ENCODE data around the gene POLE. TPM values are rescaled to one million over a fixed set of nuclear protein-coding genes. Genes with fewer than 3 reads are reported as not detected.
A peak's percentile ranks its signal among the peaks of the same experiment; 100 is the strongest.

The POLE gene
- total RNA-seq, 1 experiment from 2014 or later: 144 TPM

GRCh38 chr12:132687211-132688164, at the start of gene POLE, which contains the start of gene PXMP2 (continued):
- TF ChIP-seq ATF6 (CRISPR knock-in tag; IDR thresholded peaks at IDR 0.05): no peak
- peak; percentile 37; the same call in 1 of the 2 replicates for TF ChIP-seq FOXP4 (CRISPR knock-in tag; IDR thresholded peaks at IDR 0.05)
- no peak for TF ChIP-seq ZNF263 (CRISPR knock-in tag; IDR thresholded peaks at IDR 0.05; ENCODE audit: low read depth)
- peak; percentile 45; the same call in 1 of the 2 replicates for TF ChIP-seq GABPB1 (CRISPR knock-in tag; IDR thresholded peaks at IDR 0.05)
- no peak for TF ChIP-seq ZNF512 (CRISPR knock-in tag; IDR thresholded peaks at IDR 0.05; ENCODE audit: borderline replicate concordance)
- no peak for TF ChIP-seq AFF4 (CRISPR knock-in tag; IDR thresholded peaks at IDR 0.05; ENCODE audit: borderline replicate concordance)
- peak; percentile 68 for TF ChIP-seq TEAD1 (CRISPR knock-in tag; IDR thresholded peaks at IDR 0.05)
- TF ChIP-seq E2F5 (CRISPR knock-in tag; IDR thresholded peaks at IDR 0.05): peak; percentile 99
- no peak for TF ChIP-seq ZNF232 (CRISPR knock-in tag; IDR thresholded peaks at IDR 0.05)
- TF ChIP-seq MYBL2 (CRISPR knock-in tag; IDR thresholded peaks at IDR 0.05): 0 out of 2 replicates have a peak, but pooled peaks have one; percentile 32
- TF ChIP-seq NR1H2 (CRISPR knock-in tag; IDR thresholded peaks at IDR 0.05): no peak; the same call in 1 of the 2 replicates
- TF ChIP-seq SMAD4 (CRISPR knock-in tag; IDR thresholded peaks at IDR 0.05): no peak
- TF ChIP-seq HMGXB4 (CRISPR knock-in tag; IDR thresholded peaks at IDR 0.05): peak; percentile 86
- TF ChIP-seq RELA (CRISPR knock-in tag; IDR thresholded peaks at IDR 0.05; ENCODE audit: borderline replicate concordance): no peak
- no peak for TF ChIP-seq CDX4 (CRISPR knock-in tag; IDR thresholded peaks at IDR 0.05; ENCODE audit: borderline replicate concordance)
- no peak for TF ChIP-seq EMX1 (CRISPR knock-in tag; IDR thresholded peaks at IDR 0.05)
- no peak for TF ChIP-seq ZNF396 (CRISPR knock-in tag; IDR thresholded peaks at IDR 0.05; ENCODE audit: borderline replicate concordance)
- TF ChIP-seq ZNF138 (CRISPR knock-in tag; conservative IDR thresholded peaks at IDR 0.05): no peak
- TF ChIP-seq NR3C1 (CRISPR knock-in tag; conservative IDR thresholded peaks at IDR 0.05; ENCODE audit: low read depth): 0 out of 2 replicates have a peak, but pooled peaks have one; percentile 52
- TF ChIP-seq TP53 (CRISPR knock-in tag; IDR thresholded peaks at IDR 0.05): peak; percentile 73; the same call in 1 of the 2 replicates
- no peak for TF ChIP-seq OVOL2 (CRISPR knock-in tag; IDR thresholded peaks at IDR 0.05; ENCODE audit: borderline replicate concordance)
- no peak for TF ChIP-seq ATF2 (CRISPR knock-in tag; IDR thresholded peaks at IDR 0.05; ENCODE audit: borderline replicate concordance, low read depth)

Measured in WTC11 (cell line).